AG09309 (cell line): ENCODE measurements around the gene STK38L.

Experiments used
- DNase-seq: peaks from one replicate; pipeline ENCODE4 v3.0.0-alpha.2; 2010; ENCODE audit warnings: low read depth
- H3K4me3 ChIP-seq: 2 replicates; pipeline ENCODE4 v1.5.1; 2011; ENCODE audit warnings: mild to moderate bottlenecking, low read depth, low read length, moderate library complexity; ENCODE audit not compliant: control insufficient read depth
- CTCF ChIP-seq: IDR thresholded peaks from 2 replicates; pipeline ENCODE4 v1.5.1; 2011; ENCODE audit warnings: mild to moderate bottlenecking, low read depth, low read length, inconsistent platforms; ENCODE audit not compliant: insufficient read depth, control insufficient read depth; ENCODE audit errors: missing control alignments

Gene STK38L

DNA sequence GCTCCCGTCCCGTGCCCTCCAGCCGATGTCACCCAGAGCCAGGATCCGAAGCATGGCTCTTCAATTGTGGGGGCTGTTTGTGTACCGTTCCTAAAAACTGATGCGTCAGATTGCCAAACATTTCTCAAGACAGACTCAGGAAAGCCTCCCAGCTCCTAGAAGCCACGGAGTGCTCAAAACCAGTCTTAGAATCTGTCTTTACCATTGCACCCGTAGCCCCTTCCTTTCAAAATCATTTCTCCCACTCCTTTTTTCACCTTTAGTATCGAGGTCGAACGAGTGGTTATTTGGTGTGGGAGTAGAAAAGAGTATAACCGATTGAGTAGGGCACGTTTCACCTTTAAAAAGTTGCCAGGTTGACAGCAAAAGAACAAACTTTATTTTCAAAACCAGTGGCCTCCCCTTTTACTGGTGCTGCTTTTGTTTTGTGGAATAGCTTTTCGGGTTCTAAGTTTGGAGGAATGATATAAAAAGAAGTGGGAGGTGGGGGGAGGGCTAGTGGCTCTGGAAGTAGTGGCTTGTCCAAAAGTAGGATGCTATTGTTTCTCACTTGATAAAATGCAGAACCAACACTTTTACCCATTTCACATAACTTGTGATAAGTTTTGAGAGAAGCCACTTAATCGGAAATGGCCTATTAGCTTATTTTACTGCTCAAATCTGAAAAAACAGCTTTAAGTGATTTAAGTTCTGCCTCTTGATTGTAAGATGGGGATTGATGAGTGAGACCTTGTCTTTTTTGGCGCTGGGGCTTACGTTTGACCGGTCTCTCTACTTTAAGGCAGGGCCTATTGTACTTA lies 803 bp downstream of the STK38L start:
- H3K4me3 ChIP-seq = peak overlapping the region; percentile 91
- no peak for TF ChIP-seq CTCF
- DNase-seq = no peak

GRCh38 chr12:27246141-27246540 lies 2.1 kb downstream of the STK38L start:
- no peak for DNase-seq
- no peak for TF ChIP-seq CTCF
- no peak overlapping the region for H3K4me3 ChIP-seq

GRCh38 chr12:27246774-27247173 lies 2.7 kb downstream of the STK38L start:
- TF ChIP-seq CTCF = no peak
- H3K4me3 ChIP-seq = no peak overlapping the region
- no peak for DNase-seq

DNA sequence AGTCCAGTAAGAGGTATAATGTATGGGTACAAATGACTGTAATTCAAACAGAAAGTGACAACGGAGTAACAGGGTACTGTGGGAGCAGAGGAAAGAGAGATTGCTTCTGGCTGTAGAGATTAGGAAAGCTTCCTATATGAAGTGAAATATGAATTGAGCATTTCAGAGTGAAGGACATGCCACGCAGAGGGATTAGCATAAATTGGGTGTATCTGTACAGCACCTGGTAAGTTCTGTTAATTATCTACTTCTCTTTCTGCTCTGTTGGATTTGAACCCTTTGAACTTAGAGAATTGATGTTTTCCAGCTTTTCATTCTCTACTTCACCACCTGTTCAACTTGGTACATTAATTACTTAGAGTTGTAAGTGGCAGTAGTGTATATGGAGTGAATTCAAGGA lies 8.8 kb downstream of the STK38L start:
- DNase-seq = no peak
- H3K4me3 ChIP-seq = no peak overlapping the region
- no peak for TF ChIP-seq CTCF

- no peak overlapping the region for H3K4me3 ChIP-seq
These were observed 9.3 kb downstream of the STK38L start for GRCh38 chr12:27253347-27253746.

GRCh38 chr12:27255806-27256205 lies 11.7 kb downstream of the STK38L start:
- no peak for TF ChIP-seq CTCF
- no peak for DNase-seq
- H3K4me3 ChIP-seq = no peak overlapping the region

More at GRCh38 chr12:27253347-27253746, 9.3 kb downstream of the STK38L start:
- TF ChIP-seq CTCF = no peak
- DNase-seq = no peak
